PC-3 (cell line): ENCODE results near the gene MSH2.

Experiments used
- CTCF ChIP-seq: fragments of 300-600 bp; sonication (generic); conservative IDR thresholded peaks from 2 replicates; pipeline ENCODE4 v1.5.1; 2017; ENCODE audit warnings: antibody characterized with exemption, low read depth, mild to moderate bottlenecking, low read length
- EZH2 ChIP-seq: fragments of 300-600 bp; sonication (generic); IDR thresholded peaks from one replicate; pipeline ENCODE4 v1.6.1; 2017; ENCODE audit warnings: antibody characterized with exemption, mild to moderate bottlenecking, low read length; ENCODE audit not compliant: unreplicated experiment
- EZH2phosphoT487 ChIP-seq: fragments of 300-600 bp; sonication (generic); IDR thresholded peaks from 2 replicates; pipeline ENCODE4 v1.6.1; 2018; ENCODE audit warnings: mild to moderate bottlenecking, antibody characterized with exemption, low read length, borderline replicate concordance

- no peak for TF ChIP-seq CTCF
- no peak for TF ChIP-seq EZH2
- no peak for TF ChIP-seq EZH2phosphoT487
Measured at GRCh38 chr2:47493317-47494035, 90.5 kb downstream of the MSH2 start.
